K562 (cell line): ENCODE measurements around the gene CBFA2T2. TPM values are rescaled to one million over a fixed set of nuclear protein-coding genes. Genes with fewer than 3 reads are reported as not detected.

Experiments used
- ARID4B ChIP-seq: sonication (generic); formaldehyde crosslinking; IDR thresholded peaks from 2 replicates; pipeline ENCODE4 v1.8.0; 2022; ENCODE audit warnings: mild to moderate bottlenecking, missing genetic modification reagents
- ATF3 ChIP-seq, 2 experiments: fragments of 450-650 bp in 1 of 2; sonication (generic) in 1 of 2; formaldehyde crosslinking in 1 of 2; IDR thresholded peaks in 1 of 2; conservative IDR thresholded peaks in 1 of 2; 2 replicates each; pipeline versions ENCODE4 v1.6.1 to v1.8.1; 2016 to 2023; ENCODE audit warnings: mild to moderate bottlenecking in 2 of 2, moderate library complexity in 2 of 2, inconsistent platforms in 1 of 2, missing genetic modification reagents in 1 of 2
- BRD4 ChIP-seq: fragments of 200-600 bp; sonication (generic); IDR thresholded peaks from 2 replicates; pipeline ENCODE4 v1.6.1; 2017; ENCODE audit warnings: inconsistent platforms
- CBX8 ChIP-seq: fragments of 200-600 bp; sonication (generic); IDR thresholded peaks from 2 replicates; pipeline ENCODE4 v1.6.1; 2012; ENCODE audit warnings: borderline replicate concordance, mixed run types, low read depth, mild to moderate bottlenecking, moderate library complexity, mixed read lengths, low read length, control low read depth, inconsistent platforms; ENCODE audit not compliant: poor library complexity, severe bottlenecking; ENCODE audit errors: extremely low read depth
- E2F8 ChIP-seq: fragments of 450-650 bp; IDR thresholded peaks from 2 replicates; pipeline ENCODE4 v1.7.1; 2018; ENCODE audit warnings: mild to moderate bottlenecking, low read depth; ENCODE audit not compliant: partially characterized antibody
- FOXA1 ChIP-seq: fragments of 450-650 bp; IDR thresholded peaks from 2 replicates; pipeline ENCODE4 v1.6.1; 2016; ENCODE audit warnings: mild to moderate bottlenecking, borderline replicate concordance
- GTF3C2 ChIP-seq: IDR thresholded peaks from 3 replicates; pipeline ENCODE4 v1.6.1; 2011; ENCODE audit warnings: borderline replicate concordance, mild to moderate bottlenecking, moderate library complexity; ENCODE audit not compliant: insufficient read length; ENCODE audit errors: extremely low read depth
- LARP7 ChIP-seq: fragments of 450-650 bp; IDR thresholded peaks from 2 replicates; pipeline ENCODE4 v1.6.1; 2016
- MYC ChIP-seq, 2 experiments: fragments of 250-450 bp in 1 of 2; sonication (Bioruptor Pico) in 1 of 2; IDR thresholded peaks; 2 replicates each; pipeline versions ENCODE4 v1.5.1 to v1.6.1; 2012 to 2021; ENCODE audit warnings: low read depth in 2 of 2, borderline replicate concordance in 1 of 2, improper control_type of control experiment in 1 of 2, low read length in 1 of 2, mild to moderate bottlenecking in 1 of 2, moderate library complexity in 1 of 2
- NONO ChIP-seq, 2 experiments: fragments of 200-400 bp in 1 of 2; fragments of 450-650 bp in 1 of 2; formaldehyde crosslinking in 1 of 2; IDR thresholded peaks; 2 replicates each; pipeline ENCODE4 v1.6.1; 2017; ENCODE audit warnings: low read depth in 2 of 2, mild to moderate bottlenecking in 2 of 2, moderate library complexity in 2 of 2, low read length in 1 of 2
- PCBP2 ChIP-seq: fragments of 200-400 bp; formaldehyde crosslinking; IDR thresholded peaks from 2 replicates; pipeline ENCODE4 v1.6.1; 2018; ENCODE audit warnings: low read length, low read depth, mild to moderate bottlenecking, moderate library complexity; ENCODE audit not compliant: poor library complexity, severe bottlenecking
- SRSF3 ChIP-seq: fragments of 200-400 bp; formaldehyde crosslinking; IDR thresholded peaks from 2 replicates; pipeline ENCODE4 v1.6.1; 2016; ENCODE audit warnings: mild to moderate bottlenecking, low read length, moderate library complexity; ENCODE audit not compliant: insufficient read depth
- TAF1 ChIP-seq: IDR thresholded peaks from 2 replicates; pipeline ENCODE4 v1.6.1; 2011; ENCODE audit warnings: mild to moderate bottlenecking, low read length, moderate library complexity; ENCODE audit not compliant: insufficient read depth, control insufficient read depth, severe bottlenecking; ENCODE audit errors: extremely low read depth
- ZNF134 ChIP-seq: fragments of 250-450 bp; sonication (Bioruptor Pico); conservative IDR thresholded peaks from 2 replicates; pipeline ENCODE4 v1.4.0; 2020
- ZSCAN32 ChIP-seq: fragments of 450-650 bp; formaldehyde crosslinking; IDR thresholded peaks from 2 replicates; pipeline ENCODE4 v1.4.0; 2020; ENCODE audit warnings: mild to moderate bottlenecking, moderate library complexity
- polyA plus RNA-seq, 8 experiments: library from polyadenylated mRNA; depleted of rRNA in 4 of 8; stranded (reverse) in 5 of 8; unstranded in 3 of 8; fragments of >200 nt; fragmentation: Nextera tagmentation in 2 of 8; fragmentation: Illumina TruSeq in 1 of 8; extraction: Ambion mirVana in 2 of 8; extraction: Trizol in 1 of 8; gene quantifications; 2 replicates each; pipeline versions ENCODE4 v1.2.1 to v1.2.3, GENCODE V29; 2011 to 2014; ENCODE audit warnings: inconsistent platforms in 1 of 8, missing spikeins in 1 of 8
- total RNA-seq, 7 experiments: library from RNA; depleted of rRNA in 6 of 7; stranded (reverse); fragments of >200 nt in 6 of 7; fragmentation: Illumina TruSeq in 2 of 7; extraction: Trizol in 2 of 7; gene quantifications; 2 replicates each; pipeline versions ENCODE4 v1.2.1 to v1.2.3, GENCODE V29; 2011 to 2021; ENCODE audit warnings: low replicate concordance in 1 of 7

The CBFA2T2 gene
- total and polyA plus RNA-seq, 9 of the 15 experiments (the other 6 are each of a cell fraction or from before 2014, with no cell fraction given), result 0.27 to 9.6 (median 5.8) TPM

GRCh38 chr20:33689973-33690372 is 200.1 kb downstream of the CBFA2T2 start (continued):
- TF ChIP-seq SRSF3 (no peak), E2F8 (peak; percentile 39), NONO (IDR thresholded peaks at IDR 0.05; ENCODE audit: low read depth in 2 of 2, low read length in 1 of 2) (no peak), FOXA1 (no peak), BRD4 (no peak), GTF3C2 (no peak), LARP7 (no peak), MYC (IDR thresholded peaks at IDR 0.05; ENCODE audit: low read depth, low read length) (peak; percentile 51; the same call in 1 of the 2 replicates), MYC (CRISPR knock-in tag; IDR thresholded peaks at IDR 0.05; ENCODE audit: borderline replicate concordance, low read depth) (no peak), ATF3 (IDR thresholded peaks at IDR 0.05) (peak; percentile 90), ATF3 (CRISPR knock-in tag; conservative IDR thresholded peaks at IDR 0.05) (peak; percentile 90), ARID4B (CRISPR knock-in tag) (no peak), ZSCAN32 (CRISPR knock-in tag) (no peak), ZNF134 (CRISPR knock-in tag) (no peak), CBX8 (no peak), PCBP2 (no peak), TAF1 (peak; percentile 27)
